HCT116 (cell line): Measurements from ENCODE around the gene MISP. TPM values are rescaled to one million over a fixed set of nuclear protein-coding genes. Genes with fewer than 3 reads are reported as not detected.
"Not testable (repeated sequence)": the region's sequence is repeated elsewhere in the genome, so short reads cannot be mapped to it uniquely, and the experiment has no call there.

Experiments used
- ATAC-seq: fragments of 200-7000 bp; cut with Tn5 transposase; 2 replicates; pipeline ENCODE4 v1.9.1; 2020; ENCODE audit warnings: mild to moderate bottlenecking, moderate library complexity
- BruUV-seq: library from RNA; stranded (reverse); fragments of 400-500 nt; replicated peaks from 2 replicates; lab custom pipeline; 2021; lab: Mats Ljungman, UMichigan
- CTCF ChIA-PET: fragments of 300-600 bp; sonication (Branson Sonifier 250); formaldehyde crosslinking; loops from one replicate; lab custom pipeline; 2021; ENCODE audit warnings: antibody characterized with exemption; lab: Charles Lee
- POLR2A ChIA-PET: fragments of 300-600, 350-600 bp; sonication (Branson Sonifier 250); formaldehyde crosslinking; loops from one replicate; lab custom pipeline; 2021; ENCODE audit warnings: antibody characterized with exemption; lab: Charles Lee
- RAD21 ChIA-PET, 2 experiments: fragments of 300-600 bp; sonication (Branson Sonifier 250); formaldehyde crosslinking; loops; one replicate each; lab custom pipeline; 2023; ENCODE audit warnings: low total read pairs in 2 of 2; ENCODE audit not compliant: uncharacterized antibody in 2 of 2, unreplicated experiment in 2 of 2, low non-redundant PET in 1 of 2; lab: Charles Lee
- DNase-seq: peaks from one replicate; pipeline ENCODE4 v3.0.0-alpha.2; 2010; ENCODE audit warnings: low read depth, low spot score
- H2AFZ ChIP-seq: fragments of 200-600 bp; shearing (Covaris generic), sonication (generic); 2 replicates; pipeline ENCODE4 v1.6.1; 2017; ENCODE audit warnings: low read depth, mixed run types, mixed read lengths, antibody characterized with exemption, low read length; ENCODE audit not compliant: poor library complexity, severe bottlenecking
- H3K27ac ChIP-seq: 2 replicates; pipeline ENCODE4 v1.5.1; 2012; ENCODE audit warnings: low read depth, low read length
- H3K27me3 ChIP-seq: fragments of 200-600 bp; sonication (generic); 2 replicates; pipeline ENCODE4 v1.6.1; 2016; ENCODE audit warnings: mixed run types, low read length, mixed read lengths; ENCODE audit not compliant: insufficient read depth
- H3K36me3 ChIP-seq, 2 experiments: fragments of 200-500 bp in 1 of 2; fragments of 200-600 bp in 1 of 2; sonication (Bioruptor generic) in 1 of 2; sonication (generic) in 1 of 2; 2 replicates each; pipeline versions ENCODE4 v1.5.1 to v1.6.1; 2014 to 2016; ENCODE audit warnings: low read length in 2 of 2, inconsistent platforms in 1 of 2, mixed read lengths in 1 of 2, mixed run types in 1 of 2; ENCODE audit not compliant: insufficient read depth in 2 of 2, control insufficient read depth in 1 of 2
- H3K4me1 ChIP-seq, 2 experiments: fragments of 200-600 bp in 1 of 2; sonication (generic) in 1 of 2; 2 replicates each; pipeline versions ENCODE4 v1.5.1 to v1.6.1; 2012 to 2017; ENCODE audit warnings: low read length in 2 of 2, inconsistent platforms in 1 of 2, mild to moderate bottlenecking in 1 of 2, mixed read lengths in 1 of 2, mixed run types in 1 of 2, moderate library complexity in 1 of 2; ENCODE audit not compliant: insufficient read depth in 2 of 2, control insufficient read depth in 1 of 2
- H3K4me2 ChIP-seq: fragments of 200-600 bp; sonication (generic); 2 replicates; pipeline ENCODE4 v1.6.1; 2017; ENCODE audit warnings: mixed run types, low read length, mixed read lengths
- H3K4me3 ChIP-seq, 2 experiments: fragments of 200-600 bp in 1 of 2; sonication (generic) in 1 of 2; replicated peaks in 1 of 2; 2 replicates each; pipeline ENCODE4 v1.5.1; 2011 to 2016; ENCODE audit warnings: low read length in 2 of 2, control low read depth in 1 of 2, low read depth in 1 of 2, mild to moderate bottlenecking in 1 of 2, mixed read lengths in 1 of 2, mixed run types in 1 of 2
- H3K79me2 ChIP-seq: fragments of 200-600 bp; sonication (generic); 2 replicates; pipeline ENCODE4 v1.6.1; 2017; ENCODE audit warnings: mild to moderate bottlenecking, mixed run types, low read length, moderate library complexity, mixed read lengths; ENCODE audit not compliant: insufficient read depth
- H3K9ac ChIP-seq: fragments of 200-600 bp; sonication (generic); 2 replicates; pipeline ENCODE4 v1.6.1; 2016; ENCODE audit warnings: low read length, mixed read lengths
- H3K9me2 ChIP-seq: fragments of 200-600 bp; sonication (generic), shearing (Covaris generic); 2 replicates; pipeline ENCODE4 v1.6.1; 2017; ENCODE audit warnings: mixed run types, mild to moderate bottlenecking, moderate library complexity; ENCODE audit not compliant: insufficient read depth
- H3K9me3 ChIP-seq, 2 experiments: fragments of 200-500 bp in 1 of 2; fragments of 200-600 bp in 1 of 2; sonication (Bioruptor generic) in 1 of 2; sonication (generic) in 1 of 2; 2 replicates each; pipeline ENCODE4 v1.6.1; 2014 to 2017; ENCODE audit warnings: low read length in 2 of 2, mixed read lengths in 2 of 2, inconsistent platforms in 1 of 2, low read depth in 1 of 2, mild to moderate bottlenecking in 1 of 2, mixed run types in 1 of 2, moderate library complexity in 1 of 2; ENCODE audit not compliant: control insufficient read depth in 1 of 2, insufficient read depth in 1 of 2
- H4K20me1 ChIP-seq: fragments of 200-600 bp; sonication (generic), shearing (Covaris generic); 2 replicates; pipeline ENCODE4 v1.6.1; 2017; ENCODE audit warnings: mixed run types, mild to moderate bottlenecking, moderate library complexity; ENCODE audit not compliant: insufficient read depth
- intact Hi-C: fragments of 100-400 bp; cut with micrococcal nuclease; formaldehyde crosslinking; loops from 2 replicates; pipeline ENCODE4 v1.10.0; 2022
- total RNA-seq: library from RNA; stranded (reverse); gene quantifications from one replicate; pipeline ENCODE4 v1.2.1, GENCODE V29; 2021; ENCODE audit not compliant: unreplicated experiment
- TF ChIP-seq, protein P1 (sequence below): IDR thresholded peaks from 2 replicates; pipeline ENCODE4 v1.6.1; 2012

MISP gene
- total RNA-seq, 1 experiment from 2014 or later = 38.2 TPM

DNA sequence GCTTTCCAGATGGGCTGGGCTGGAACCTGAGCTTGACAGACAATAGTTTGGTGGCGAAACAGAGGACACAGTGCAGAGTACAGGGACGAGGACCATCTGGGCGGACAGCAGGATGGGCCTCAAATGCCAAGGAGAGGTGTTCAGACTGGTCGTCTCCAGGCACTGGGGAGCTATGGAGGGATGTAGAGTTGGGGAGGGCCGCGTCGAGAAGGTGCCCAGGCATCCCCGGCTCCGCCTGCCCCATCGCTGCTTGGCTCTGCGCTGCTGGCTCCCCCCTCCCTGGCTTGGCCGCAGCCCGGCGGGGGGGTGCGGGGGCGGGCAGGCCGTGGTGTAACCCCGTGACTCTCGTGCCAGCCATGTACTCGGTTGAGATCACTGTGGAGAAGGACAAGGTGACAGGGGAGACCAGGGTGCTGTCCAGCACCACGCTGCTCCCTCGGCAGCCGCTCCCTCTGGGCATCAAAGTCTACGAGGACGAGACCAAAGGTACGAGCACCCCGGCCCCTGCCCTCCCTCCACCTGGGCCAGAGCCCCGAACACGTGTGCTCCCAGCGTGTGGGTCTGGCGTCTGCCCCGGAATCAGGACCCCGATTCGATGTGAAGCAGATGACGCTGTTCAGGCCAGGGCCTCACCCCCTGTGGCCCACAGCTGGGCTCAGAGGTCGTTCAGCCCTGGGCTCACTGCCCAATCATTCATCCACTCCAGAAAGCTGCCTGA lies 10.8 kb upstream of the MISP start:
- H3K36me3 ChIP-seq = no peaks in the 10 kb centered on the region
- ChIA-PET POLR2A (no interaction called here), CTCF (interaction anchor here (1.4 kb wide), 1 partner anchor 31 kb away, joined by 3 read pairs; no protein-coding TSS in a partner anchor), RAD21 (no interaction called here)
- no peaks in the 10 kb centered on the region for H3K79me2 ChIP-seq
- H3K9me2 ChIP-seq = no peaks in the 10 kb centered on the region
- peaks cover 0 to 4% of the 10 kb centered on the region in 2 experiments; a peak in 1 of 4 replicates for H3K9me3 ChIP-seq
- no peak for DNase-seq
- no peaks in the 10 kb centered on the region for H3K27me3 ChIP-seq
- BruUV-seq = no TSS peak
- no peak for ATAC-seq
- no peak overlapping the region for H3K4me3 ChIP-seq
- H3K4me1 ChIP-seq = no peaks in the 10 kb centered on the region
- H3K4me2 ChIP-seq = no peak overlapping the region
- no peak overlapping the region for H3K27ac ChIP-seq
- H4K20me1 ChIP-seq = no peaks in the 10 kb centered on the region
- no peak overlapping the region for H2AFZ ChIP-seq
- no peak overlapping the region for H3K9ac ChIP-seq
- intact Hi-C loops = no loop called here
- TF ChIP-seq, protein P1, sequence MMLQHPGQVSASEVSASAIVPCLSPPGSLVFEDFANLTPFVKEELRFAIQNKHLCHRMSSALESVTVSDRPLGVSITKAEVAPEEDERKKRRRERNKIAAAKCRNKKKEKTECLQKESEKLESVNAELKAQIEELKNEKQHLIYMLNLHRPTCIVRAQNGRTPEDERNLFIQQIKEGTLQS = no peak

DNA sequence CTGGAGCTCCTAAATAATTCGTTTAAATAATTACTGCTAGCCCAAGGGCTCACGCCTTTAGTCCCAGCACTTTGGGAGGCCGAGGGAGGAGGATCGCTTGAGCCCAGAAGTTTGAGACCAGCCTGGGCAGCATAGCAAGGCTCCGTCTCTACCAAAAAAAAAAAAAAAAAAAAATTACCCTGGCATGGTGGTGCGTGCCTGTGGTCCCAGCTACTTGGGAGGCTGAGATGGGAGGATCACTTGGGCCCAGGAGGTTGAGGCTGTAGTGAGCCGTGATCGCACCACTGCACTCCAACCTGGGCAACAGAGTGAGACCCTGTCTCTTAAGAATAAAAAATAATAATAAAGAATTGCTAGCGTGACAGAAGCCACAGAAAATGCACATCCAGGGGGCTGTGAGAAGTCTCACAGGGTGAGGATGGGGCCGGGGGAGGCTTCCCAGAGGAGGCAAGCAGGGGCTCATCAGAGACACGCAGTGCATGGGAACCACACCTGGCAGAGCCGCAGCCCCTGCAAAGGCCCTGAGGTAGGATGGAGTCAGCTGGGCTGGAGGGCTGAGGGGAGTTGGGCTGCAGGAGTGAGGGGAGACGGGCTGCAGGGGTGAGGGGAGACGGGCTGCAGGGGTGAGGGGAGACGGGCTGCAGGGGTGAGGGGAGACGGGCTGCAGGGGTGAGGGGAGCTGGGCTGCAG lies 10.0 kb upstream of the MISP start:
- H2AFZ ChIP-seq, RAD21 ChIA-PET, H3K9me2 ChIP-seq, BruUV-seq, DNase-seq, H3K27ac ChIP-seq, H3K4me1 ChIP-seq, POLR2A ChIA-PET, H3K9me3 ChIP-seq, H3K4me2 ChIP-seq, H3K4me3 ChIP-seq, H3K9ac ChIP-seq, H3K79me2 ChIP-seq, H4K20me1 ChIP-seq, ATAC-seq, intact Hi-C loops, H3K36me3 ChIP-seq, H3K27me3 ChIP-seq: not testable (repeated sequence)
- CTCF ChIA-PET = interaction anchor here (0.9 to 1.4 kb wide), 3 partner anchors 10 to 30 kb away, joined by 3 read pairs; partner anchors contain the start of gene MISP
